Hepatocyte (in vitro differentiated cells): ENCODE data around the gene MSH3. TPM values are rescaled to one million over a fixed set of nuclear protein-coding genes. Genes with fewer than 3 reads are reported as not detected.

Experiments
- DNase-seq: peaks from one replicate; pipeline ENCODE4 v3.0.0-alpha.2; 2016; ENCODE audit warnings: low spot score
- H2AFZ ChIP-seq: fragments of 200-600 bp; sonication (generic); 2 replicates; pipeline ENCODE4 v1.6.0; 2016; ENCODE audit warnings: antibody characterized with exemption, mild to moderate bottlenecking
- H3K27ac ChIP-seq: fragments of 200-600 bp; sonication (generic); 2 replicates; pipeline ENCODE4 v1.5.1; 2016; ENCODE audit warnings: mild to moderate bottlenecking
- H3K27me3 ChIP-seq: fragments of 200-600 bp; sonication (generic); 2 replicates; pipeline ENCODE4 v1.6.1; 2016
- H3K36me3 ChIP-seq: fragments of 200-600 bp; sonication (generic); replicated peaks from 2 replicates; pipeline ENCODE4 v1.5.1; 2016; ENCODE audit warnings: low read depth; ENCODE audit not compliant: insufficient read depth
- H3K4me1 ChIP-seq: fragments of 200-600 bp; sonication (generic); 2 replicates; pipeline ENCODE4 v1.5.1; 2016; ENCODE audit warnings: mild to moderate bottlenecking, moderate library complexity; ENCODE audit not compliant: insufficient read depth
- H3K4me2 ChIP-seq: fragments of 200-600 bp; sonication (generic); 2 replicates; pipeline ENCODE4 v1.6.0; 2016
- H3K4me3 ChIP-seq: fragments of 200-600 bp; sonication (generic); 2 replicates; pipeline ENCODE4 v1.5.1; 2016; ENCODE audit warnings: mild to moderate bottlenecking
- H3K79me2 ChIP-seq: fragments of 200-600 bp; sonication (generic); 2 replicates; pipeline ENCODE4 v1.6.0; 2017; ENCODE audit warnings: mild to moderate bottlenecking
- H3K9me2 ChIP-seq: fragments of 200-600 bp; sonication (generic); replicated peaks from 2 replicates; pipeline ENCODE4 v1.6.0; 2017; ENCODE audit warnings: mild to moderate bottlenecking; ENCODE audit not compliant: insufficient read depth
- H3K9me3 ChIP-seq: fragments of 200-600 bp; sonication (generic); 2 replicates; pipeline ENCODE4 v1.5.1; 2016; ENCODE audit warnings: low read depth, mild to moderate bottlenecking
- H4K20me1 ChIP-seq: fragments of 200-600 bp; sonication (generic); 2 replicates; pipeline ENCODE4 v1.6.0; 2016; ENCODE audit warnings: mild to moderate bottlenecking; ENCODE audit not compliant: insufficient read depth, poor library complexity, severe bottlenecking
- EZH2 ChIP-seq: fragments of 200-600 bp; sonication (generic); IDR thresholded peaks from 2 replicates; pipeline ENCODE4 v1.6.1; 2016; ENCODE audit warnings: antibody characterized with exemption, mild to moderate bottlenecking, borderline replicate concordance
- EZH2phosphoT487 ChIP-seq: fragments of 200-600 bp; sonication (generic); IDR thresholded peaks from one replicate; pipeline ENCODE4 v1.6.1; 2018; ENCODE audit warnings: antibody characterized with exemption, mild to moderate bottlenecking, low read depth, moderate library complexity; ENCODE audit not compliant: unreplicated experiment, severe bottlenecking
- WGBS: methylation state at CpG from one replicate; pipeline ENCODE4 v1.1.6; 2016; ENCODE audit warnings: low lambda C conversion rate; ENCODE audit errors: missing lambda C conversion rate; 5-methylcytosine and 5-hydroxymethylcytosine counted together
- polyA plus RNA-seq: library from polyadenylated mRNA; unstranded; fragments of >200 nt; fragmentation: Nextera tagmentation; extraction: Ambion mirVana; gene quantifications from 2 replicates; pipeline ENCODE4 v1.2.1, GENCODE V29; 2016
- total RNA-seq: library from RNA; depleted of rRNA; stranded (reverse); fragments of >200 nt; gene quantifications from 2 replicates; pipeline ENCODE4 v1.2.3, GENCODE V29; 2014
- TF ChIP-seq, protein P1 (sequence below): fragments of 200-600 bp; sonication (generic); IDR thresholded peaks from 2 replicates; pipeline ENCODE4 v1.5.1; 2016; ENCODE audit warnings: antibody characterized with exemption, mild to moderate bottlenecking; ENCODE audit not compliant: poor library complexity

The MSH3 gene
- total and polyA plus RNA-seq, 2 experiments from 2014 or later: 8.1 to 13.2 TPM

- Histone ChIP-seq H3K36me3 (no peaks in the 10 kb centered on the region), H3K4me1 (no peaks in the 10 kb centered on the region), H3K4me3 (no peak overlapping the region), H3K4me2 (no peak overlapping the region), H3K27ac (no peak overlapping the region), H2AFZ (no peak overlapping the region), H3K27me3 (no peaks in the 10 kb centered on the region), H3K79me2 (no peaks in the 10 kb centered on the region), H4K20me1 (no peaks in the 10 kb centered on the region), H3K9me3 (peaks cover 8% of the 10 kb centered on the region), H3K9me2 (no peaks in the 10 kb centered on the region)
- TF ChIP-seq EZH2: no peak
- TF ChIP-seq EZH2phosphoT487: no peak
- TF ChIP-seq, protein P1, sequence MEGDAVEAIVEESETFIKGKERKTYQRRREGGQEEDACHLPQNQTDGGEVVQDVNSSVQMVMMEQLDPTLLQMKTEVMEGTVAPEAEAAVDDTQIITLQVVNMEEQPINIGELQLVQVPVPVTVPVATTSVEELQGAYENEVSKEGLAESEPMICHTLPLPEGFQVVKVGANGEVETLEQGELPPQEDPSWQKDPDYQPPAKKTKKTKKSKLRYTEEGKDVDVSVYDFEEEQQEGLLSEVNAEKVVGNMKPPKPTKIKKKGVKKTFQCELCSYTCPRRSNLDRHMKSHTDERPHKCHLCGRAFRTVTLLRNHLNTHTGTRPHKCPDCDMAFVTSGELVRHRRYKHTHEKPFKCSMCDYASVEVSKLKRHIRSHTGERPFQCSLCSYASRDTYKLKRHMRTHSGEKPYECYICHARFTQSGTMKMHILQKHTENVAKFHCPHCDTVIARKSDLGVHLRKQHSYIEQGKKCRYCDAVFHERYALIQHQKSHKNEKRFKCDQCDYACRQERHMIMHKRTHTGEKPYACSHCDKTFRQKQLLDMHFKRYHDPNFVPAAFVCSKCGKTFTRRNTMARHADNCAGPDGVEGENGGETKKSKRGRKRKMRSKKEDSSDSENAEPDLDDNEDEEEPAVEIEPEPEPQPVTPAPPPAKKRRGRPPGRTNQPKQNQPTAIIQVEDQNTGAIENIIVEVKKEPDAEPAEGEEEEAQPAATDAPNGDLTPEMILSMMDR: no peak
- no peak for DNase-seq
- WGBS: 83% methylated on average over 1 of the region's 1 CpG
These were observed 250.2 kb downstream of the MSH3 start for GRCh38 chr5:80904533-80905187.

DNA sequence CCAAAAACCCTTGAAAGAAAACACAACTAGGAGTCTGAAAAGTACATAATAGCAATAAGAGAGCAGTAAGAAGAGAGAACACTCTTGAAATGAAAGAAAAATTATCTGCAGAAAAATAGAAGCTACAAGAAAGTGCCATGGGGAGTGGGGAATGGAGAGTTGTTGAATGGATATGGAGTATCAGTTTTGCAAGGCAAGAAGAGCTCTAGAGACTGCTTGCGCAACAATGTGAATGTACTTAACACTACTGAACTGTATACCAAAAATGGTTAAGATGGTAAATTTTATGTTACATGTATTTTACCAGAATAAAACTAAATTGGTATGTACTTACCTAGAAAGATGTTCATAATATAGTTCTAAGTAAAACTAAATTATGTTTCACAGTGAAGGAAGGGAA is 251.0 kb downstream of the MSH3 start:
- Histone ChIP-seq H3K27ac (no peak overlapping the region), H3K4me2 (no peak overlapping the region), H3K9me2 (no peaks in the 10 kb centered on the region), H3K36me3 (no peaks in the 10 kb centered on the region), H3K79me2 (no peaks in the 10 kb centered on the region), H3K4me1 (no peaks in the 10 kb centered on the region), H2AFZ (no peak overlapping the region), H3K9me3 (peaks cover 8% of the 10 kb centered on the region), H4K20me1 (no peaks in the 10 kb centered on the region), H3K4me3 (no peak overlapping the region), H3K27me3 (no peaks in the 10 kb centered on the region)
- 100% methylated on average over 1 of the region's 1 CpG for WGBS
- no peak for TF ChIP-seq EZH2
- TF ChIP-seq, protein P1: no peak
- TF ChIP-seq EZH2phosphoT487: no peak
- no peak for DNase-seq

GRCh38 chr5:80912479-80912878 is 258.0 kb downstream of the MSH3 start:
- Histone ChIP-seq H3K4me1 (peaks cover 4% of the 10 kb centered on the region), H3K27ac (no peak overlapping the region), H3K4me2 (no peak overlapping the region), H3K36me3 (no peaks in the 10 kb centered on the region), H3K4me3 (no peak overlapping the region), H3K79me2 (no peaks in the 10 kb centered on the region), H3K9me2 (no peaks in the 10 kb centered on the region), H3K9me3 (no peaks in the 10 kb centered on the region), H4K20me1 (no peaks in the 10 kb centered on the region), H3K27me3 (no peaks in the 10 kb centered on the region), H2AFZ (no peak overlapping the region)
- TF ChIP-seq, protein P1: no peak
- no peak for TF ChIP-seq EZH2phosphoT487
- TF ChIP-seq EZH2: no peak
- DNase-seq: no peak
- WGBS: 95% methylated on average over 3 of the region's 3 CpGs

- no peak overlapping the region for H3K4me2 ChIP-seq
- TF ChIP-seq, protein P1: no peak
- TF ChIP-seq EZH2 (no peak), EZH2phosphoT487 (no peak)
- H3K27ac ChIP-seq: no peak overlapping the region
- no peak for DNase-seq
- H3K9me2 ChIP-seq: no peaks in the 10 kb centered on the region
- no peaks in the 10 kb centered on the region for H3K9me3 ChIP-seq
- no peaks in the 10 kb centered on the region for H3K36me3 ChIP-seq
- H3K4me3 ChIP-seq: no peak overlapping the region
- H3K79me2 ChIP-seq: no peaks in the 10 kb centered on the region
- WGBS: 95% methylated on average over 1 of the region's 1 CpG
- no peaks in the 10 kb centered on the region for H4K20me1 ChIP-seq
- H3K4me1 ChIP-seq: peaks cover 10% of the 10 kb centered on the region
- no peaks in the 10 kb centered on the region for H3K27me3 ChIP-seq
- H2AFZ ChIP-seq: no peak overlapping the region
These were observed 261.3 kb downstream of the MSH3 start for GRCh38 chr5:80915716-80916115.
